HG03025 (cell line): Measurements from ENCODE around the gene APOL4.
"Not testable (repeated sequence)": the region's sequence is repeated elsewhere in the genome, so short reads cannot be mapped to it uniquely, and the experiment has no call there.

Source experiments
- ATAC-seq: cut with Tn5 transposase; IDR thresholded peaks from one replicate; pipeline ENCODE4 v1.9.1; 2021; ENCODE audit warnings: mild to moderate bottlenecking, moderate library complexity; ENCODE audit not compliant: unreplicated experiment, low FRiP score

Gene APOL4

GRCh38 chr22:36160499-36160942, 41.1 kb downstream of the APOL4 start, which contains the start of gene APOL3:
Gene APOL3, minus strand, starts transcription at chr22:36160755. Its CDS starts 11,700 bp downstream, at chr22:36149055.
- ATAC-seq: no peak

- no peak for ATAC-seq
Measured at GRCh38 chr22:36156515-36157419, 44.8 kb downstream of the APOL4 start.

- no peak for ATAC-seq
Measured at GRCh38 chr22:36156119-36156514, 45.5 kb downstream of the APOL4 start.

GRCh38 chr22:36155702-36156101, 45.9 kb downstream of the APOL4 start:
- ATAC-seq: no peak

GRCh38 chr22:36154423-36154945, 47.1 kb downstream of the APOL4 start:
- no peak for ATAC-seq

- no peak for ATAC-seq
Measured at GRCh38 chr22:36153501-36154422, 47.8 kb downstream of the APOL4 start.

- not testable (repeated sequence) for ATAC-seq
Measured at GRCh38 chr22:36152821-36153220, 48.8 kb downstream of the APOL4 start.

GRCh38 chr22:36152088-36152487, 49.5 kb downstream of the APOL4 start:
- ATAC-seq: no peak

- no peak for ATAC-seq
Measured at GRCh38 chr22:36151006-36151595, 50.5 kb downstream of the APOL4 start.

GRCh38 chr22:36149441-36149840, 52.2 kb downstream of the APOL4 start:
- no peak for ATAC-seq

GRCh38 chr22:36148411-36148810, 53.2 kb downstream of the APOL4 start:
- no peak for ATAC-seq

GRCh38 chr22:36147196-36147791, 54.3 kb downstream of the APOL4 start:
- no peak for ATAC-seq

GRCh38 chr22:36145881-36146280, 55.7 kb downstream of the APOL4 start:
- no peak for ATAC-seq

- ATAC-seq: no peak
Measured at GRCh38 chr22:36144886-36145541, 56.6 kb downstream of the APOL4 start.

GRCh38 chr22:36143956-36144355, 57.7 kb downstream of the APOL4 start:
- no peak for ATAC-seq

GRCh38 chr22:36143066-36143815, 58.4 kb downstream of the APOL4 start:
- ATAC-seq: no peak

- ATAC-seq: no peak
Measured at GRCh38 chr22:36141481-36141880, 60.1 kb downstream of the APOL4 start.
